Lower lobe of right lung (tissue), 2 donors: ENCODE results near the gene RAB6A. TPM values are rescaled to one million over a fixed set of nuclear protein-coding genes. Genes with fewer than 3 reads are reported as not detected.

Source experiments
- ATAC-seq, 2 donors: fragments of 200-7000 bp; cut with Tn5 transposase; one replicate each; pipeline ENCODE4 v1.9.1; 2020 to 2022; ENCODE audit warnings: mild to moderate bottlenecking in 2 of 2, moderate library complexity in 2 of 2
- DNase-seq: peaks from one replicate; pipeline ENCODE4 v3.0.0-alpha.2; 2020
- H3K27ac ChIP-seq: fragments of 200-600 bp; one replicate; pipeline ENCODE4 v1.8.0; 2022
- H3K27me3 ChIP-seq: fragments of 200-600 bp; one replicate; pipeline ENCODE4 v1.8.0; 2022; ENCODE audit warnings: low read depth
- H3K36me3 ChIP-seq: fragments of 200-600 bp; one replicate; pipeline ENCODE4 v1.8.0; 2022; ENCODE audit warnings: mild to moderate bottlenecking
- H3K4me1 ChIP-seq: fragments of 200-600 bp; one replicate; pipeline ENCODE4 v1.8.0; 2022
- H3K4me3 ChIP-seq: fragments of 200-600 bp; one replicate; pipeline ENCODE4 v1.8.0; 2022; ENCODE audit warnings: mild to moderate bottlenecking
- H3K9me3 ChIP-seq: fragments of 200-600 bp; one replicate; pipeline ENCODE4 v1.8.0; 2022
- intact Hi-C: fragments of 100-400 bp; cut with DNase I; formaldehyde crosslinking; loops from one replicate; pipeline ENCODE4 v1.11.0; 2022
- total RNA-seq: library from RNA; stranded (reverse); fragmentation: NEBNext Ultra II Directional; extraction: Animal tissue kit (Norgen Biotek cat#: 25700); gene quantifications from one replicate; pipeline ENCODE4 v1.2.1, GENCODE V29; 2021
- TF ChIP-seq, protein P1 (sequence below): fragments of 200-600 bp; IDR thresholded peaks from one replicate; pipeline ENCODE4 v1.8.0; 2022; ENCODE audit warnings: antibody characterized with exemption, mild to moderate bottlenecking
- donor health status: DM: no; HTN: yes; CAD: no; lungs with severe emphysema.

RAB6A gene
- total RNA-seq, 1 donor from 2014 or later: 128 TPM

DNA sequence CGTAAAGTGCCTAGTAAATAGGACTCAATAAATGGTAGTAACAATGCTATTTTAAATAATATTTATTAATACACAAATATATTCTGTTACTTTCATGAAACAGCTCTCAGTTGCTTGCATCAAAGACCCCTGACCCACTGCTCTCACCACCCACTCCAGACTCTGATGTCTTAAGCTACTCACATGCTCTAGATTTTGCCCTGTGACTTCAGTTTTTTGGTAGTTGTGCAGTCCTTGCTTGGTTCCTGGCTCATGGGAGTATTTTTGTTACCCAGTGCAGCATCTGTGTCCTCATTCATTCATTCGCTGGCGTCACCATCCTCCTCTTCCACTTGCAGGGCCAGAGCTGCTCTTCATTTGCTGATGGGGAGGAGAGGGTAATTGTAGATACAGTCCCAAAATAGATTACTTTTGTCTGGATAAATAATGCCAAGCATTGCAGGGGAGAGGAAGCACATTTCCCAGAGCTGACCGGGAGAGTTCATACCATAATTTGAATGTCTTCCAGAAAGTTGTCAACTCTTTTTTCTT is 39.5 kb upstream of the RAB6A start:
- intact Hi-C loops: no loop called here
- TF ChIP-seq, protein P1, sequence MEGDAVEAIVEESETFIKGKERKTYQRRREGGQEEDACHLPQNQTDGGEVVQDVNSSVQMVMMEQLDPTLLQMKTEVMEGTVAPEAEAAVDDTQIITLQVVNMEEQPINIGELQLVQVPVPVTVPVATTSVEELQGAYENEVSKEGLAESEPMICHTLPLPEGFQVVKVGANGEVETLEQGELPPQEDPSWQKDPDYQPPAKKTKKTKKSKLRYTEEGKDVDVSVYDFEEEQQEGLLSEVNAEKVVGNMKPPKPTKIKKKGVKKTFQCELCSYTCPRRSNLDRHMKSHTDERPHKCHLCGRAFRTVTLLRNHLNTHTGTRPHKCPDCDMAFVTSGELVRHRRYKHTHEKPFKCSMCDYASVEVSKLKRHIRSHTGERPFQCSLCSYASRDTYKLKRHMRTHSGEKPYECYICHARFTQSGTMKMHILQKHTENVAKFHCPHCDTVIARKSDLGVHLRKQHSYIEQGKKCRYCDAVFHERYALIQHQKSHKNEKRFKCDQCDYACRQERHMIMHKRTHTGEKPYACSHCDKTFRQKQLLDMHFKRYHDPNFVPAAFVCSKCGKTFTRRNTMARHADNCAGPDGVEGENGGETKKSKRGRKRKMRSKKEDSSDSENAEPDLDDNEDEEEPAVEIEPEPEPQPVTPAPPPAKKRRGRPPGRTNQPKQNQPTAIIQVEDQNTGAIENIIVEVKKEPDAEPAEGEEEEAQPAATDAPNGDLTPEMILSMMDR: no peak
- Histone ChIP-seq H3K36me3 (peaks cover 18% of the 10 kb centered on the region), H3K27me3 (no peaks in the 10 kb centered on the region), H3K4me3 (no peak overlapping the region), H3K9me3 (no peaks in the 10 kb centered on the region), H3K4me1 (no peaks in the 10 kb centered on the region), H3K27ac (no peak overlapping the region)
- ATAC-seq (no peak), DNase-seq (no peak)

DNA sequence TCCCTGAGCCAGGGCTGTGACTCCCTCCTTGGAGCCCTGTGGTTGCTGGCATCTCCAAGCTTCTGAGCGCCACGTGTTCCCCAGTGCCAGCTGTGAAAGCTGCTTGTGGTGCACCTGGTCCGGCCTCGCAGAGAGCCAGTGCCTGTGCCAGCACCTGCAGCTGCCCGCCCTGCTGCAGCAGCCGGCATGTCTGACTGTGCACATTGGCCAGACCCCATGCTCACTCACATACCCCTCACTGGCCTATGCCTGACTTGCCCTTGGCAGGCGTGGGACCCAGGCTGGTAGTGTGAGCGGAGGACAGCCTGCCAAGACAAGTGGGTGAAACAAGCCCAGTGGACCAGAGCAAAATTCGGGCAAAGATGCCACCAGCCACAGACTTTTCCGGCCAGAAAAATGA is 36.6 kb upstream of the RAB6A start:
- ATAC-seq (no peak), DNase-seq (no peak)
- Histone ChIP-seq H3K27me3 (no peaks in the 10 kb centered on the region), H3K36me3 (peaks cover 15% of the 10 kb centered on the region), H3K9me3 (no peaks in the 10 kb centered on the region), H3K4me1 (no peaks in the 10 kb centered on the region), H3K27ac (no peak overlapping the region), H3K4me3 (no peak overlapping the region)
- intact Hi-C loops: no loop called here
- TF ChIP-seq, protein P1: no peak

DNA sequence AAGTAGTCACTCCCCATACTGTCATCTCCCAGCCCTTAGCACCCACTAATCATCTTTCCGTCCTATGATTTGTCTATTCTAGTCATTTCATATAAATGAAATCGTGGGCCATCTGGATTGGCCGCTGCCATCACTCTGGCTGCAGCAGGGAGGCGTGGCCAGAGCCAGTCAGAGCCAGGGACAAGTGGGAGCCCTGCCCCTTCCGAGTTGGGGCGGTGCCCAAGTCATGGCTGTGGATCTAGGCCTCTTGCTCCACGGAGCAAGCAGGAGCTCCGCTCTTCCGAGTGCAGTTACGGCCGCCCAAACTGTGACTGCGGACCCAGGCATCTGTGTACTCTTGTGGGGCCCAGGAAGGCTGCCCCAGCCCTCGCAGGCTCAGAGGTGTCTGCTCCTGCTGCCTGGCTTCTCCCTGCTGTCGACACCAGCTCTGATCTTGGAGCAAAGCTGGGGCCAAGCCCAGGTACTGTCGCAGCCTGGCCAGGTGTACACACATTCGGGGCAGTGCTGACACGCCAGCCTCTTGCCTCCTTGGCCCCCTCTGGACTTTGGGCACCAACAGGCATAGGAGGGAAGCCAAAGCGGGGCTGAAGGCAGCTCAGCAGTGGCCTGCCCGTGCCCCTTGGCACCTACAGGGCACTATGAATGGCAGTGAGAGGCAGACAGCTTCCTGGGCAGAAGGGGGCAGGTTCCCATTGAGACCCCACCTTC is 35.2 kb upstream of the RAB6A start:
- no peak for DNase-seq
- H3K27me3 ChIP-seq: no peaks in the 10 kb centered on the region
- H3K9me3 ChIP-seq: no peaks in the 10 kb centered on the region
- TF ChIP-seq, protein P1: no peak
- peaks cover 4% of the 10 kb centered on the region for H3K4me1 ChIP-seq
- H3K4me3 ChIP-seq: no peak overlapping the region
- peak; percentile 19 to 33 for ATAC-seq
- no peak overlapping the region for H3K27ac ChIP-seq
- H3K36me3 ChIP-seq: peaks cover 15% of the 10 kb centered on the region
- intact Hi-C loops: no loop called here

DNA sequence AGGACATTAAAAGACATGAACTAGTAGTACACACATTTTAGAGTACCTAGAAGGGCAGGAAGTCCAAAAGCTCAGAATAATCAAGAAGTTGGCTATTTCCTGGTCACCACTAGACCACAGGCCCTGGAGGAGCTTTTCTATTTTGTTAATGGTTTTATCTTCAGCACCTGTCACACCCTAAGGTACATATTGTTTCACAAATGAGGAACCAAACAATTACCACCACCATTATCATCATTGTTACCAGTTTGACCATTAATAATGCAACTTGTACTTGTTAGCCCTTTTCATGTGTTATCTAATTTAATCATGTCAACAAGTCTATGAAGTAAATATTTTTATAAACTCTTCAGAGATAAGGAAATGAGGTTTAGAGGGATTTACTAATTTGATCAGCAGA is 31.7 kb upstream of the RAB6A start:
- Histone ChIP-seq H3K9me3 (no peaks in the 10 kb centered on the region), H3K27me3 (no peaks in the 10 kb centered on the region), H3K4me3 (no peak overlapping the region), H3K4me1 (peaks cover 15% of the 10 kb centered on the region), H3K36me3 (peaks cover 12% of the 10 kb centered on the region), H3K27ac (no peak overlapping the region)
- intact Hi-C loops: no loop called here
- ATAC-seq (no peak), DNase-seq (no peak)
- TF ChIP-seq, protein P1: no peak

DNA sequence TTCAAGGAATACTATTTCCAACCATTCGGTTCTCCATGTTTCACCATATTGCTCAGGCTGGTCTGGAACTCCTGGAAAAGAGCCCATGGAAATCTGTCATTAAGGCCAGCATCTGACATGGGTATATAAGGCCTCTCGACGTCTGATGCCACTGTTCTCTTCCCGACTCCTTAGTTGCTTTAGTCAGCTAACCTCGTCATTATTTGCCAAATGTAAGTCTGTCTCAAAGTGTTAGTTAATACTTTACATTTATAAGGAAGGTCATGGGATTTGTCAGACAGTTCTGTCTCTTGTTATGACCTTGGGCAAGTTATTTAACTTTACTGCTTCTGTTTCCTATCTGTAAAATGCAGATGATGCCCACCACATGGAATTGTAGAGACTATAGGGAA is 28.4 kb upstream of the RAB6A start:
- H3K27ac ChIP-seq: no peak overlapping the region
- TF ChIP-seq, protein P1: no peak

More for the DNA sequence above, 28.4 kb upstream of the RAB6A start:
- Histone ChIP-seq H3K36me3 (no peaks in the 10 kb centered on the region), H3K4me3 (no peak overlapping the region), H3K27me3 (no peaks in the 10 kb centered on the region), H3K4me1 (peaks cover 20% of the 10 kb centered on the region), H3K9me3 (no peaks in the 10 kb centered on the region)
- no peak for ATAC-seq
- intact Hi-C loops: no loop called here
- no peak for DNase-seq
